Neural cell (in vitro differentiated cells): ENCODE measurements around the gene CDA. TPM values are rescaled to one million over a fixed set of nuclear protein-coding genes. Genes with fewer than 3 reads are reported as not detected.
A peak's percentile ranks its signal among the peaks of the same experiment; 100 is the strongest.

ENCODE experiments used
- H2AFZ ChIP-seq: fragments of 200-600, 300-800 bp; sonication (generic), shearing (Covaris generic); 2 replicates; pipeline ENCODE4 v1.6.0; 2014; ENCODE audit warnings: low read depth, mild to moderate bottlenecking, antibody characterized with exemption, low read length, moderate library complexity
- H3F3A ChIP-seq: fragments of 200-600 bp; shearing (Covaris generic); 2 replicates; pipeline ENCODE4 v1.6.1; 2016; ENCODE audit warnings: mild to moderate bottlenecking, moderate library complexity, mixed read lengths, antibody characterized with exemption, low read length; ENCODE audit not compliant: insufficient read depth, poor library complexity, severe bottlenecking
- H3K27ac ChIP-seq: fragments of 200-600, 300-800 bp; sonication (generic), shearing (Covaris generic); 2 replicates; pipeline ENCODE4 v1.5.1; 2014; ENCODE audit warnings: mild to moderate bottlenecking, low read length, moderate library complexity
- H3K27me3 ChIP-seq: fragments of 300-800, 200-600 bp; sonication (generic), shearing (Covaris generic); 2 replicates; pipeline ENCODE4 v1.6.0; 2014; ENCODE audit warnings: mild to moderate bottlenecking, low read depth, low read length, moderate library complexity; ENCODE audit not compliant: insufficient read depth
- H3K36me3 ChIP-seq: fragments of 300-800, 200-600 bp; sonication (generic), shearing (Covaris generic); 2 replicates; pipeline ENCODE4 v1.5.1; 2014; ENCODE audit warnings: mild to moderate bottlenecking, antibody characterized with exemption, low read length, moderate library complexity; ENCODE audit not compliant: insufficient read depth
- H3K4me2 ChIP-seq: fragments of 300-800, 200-600 bp; sonication (generic), shearing (Covaris generic); 2 replicates; pipeline ENCODE4 v1.6.0; 2014; ENCODE audit warnings: mild to moderate bottlenecking, low read length
- H3K4me3 ChIP-seq: fragments of 300-800, 200-600 bp; sonication (generic), shearing (Covaris generic); 2 replicates; pipeline ENCODE4 v1.5.1; 2014; ENCODE audit warnings: mild to moderate bottlenecking, low read length, moderate library complexity
- H3K79me2 ChIP-seq: fragments of 200-600 bp; shearing (Covaris generic); replicated peaks from 2 replicates; pipeline ENCODE4 v1.6.0; 2014; ENCODE audit warnings: mild to moderate bottlenecking, low read length, moderate library complexity; ENCODE audit not compliant: insufficient read depth
- H3K9ac ChIP-seq: fragments of 300-800, 200-600 bp; sonication (generic), shearing (Covaris generic); 2 replicates; pipeline ENCODE4 v1.6.1; 2016; ENCODE audit warnings: mild to moderate bottlenecking, low read length, mixed read lengths
- H3K9me2 ChIP-seq: fragments of 200-600 bp; shearing (Covaris generic); 2 replicates; pipeline ENCODE4 v1.6.1; 2016; ENCODE audit warnings: mild to moderate bottlenecking, low read length, mixed read lengths; ENCODE audit not compliant: insufficient read depth
- H3K9me3 ChIP-seq: fragments of 200-600, 300-800 bp; sonication (generic), shearing (Covaris generic); 2 replicates; pipeline ENCODE4 v1.6.1; 2016; ENCODE audit warnings: mild to moderate bottlenecking, mixed run types, low read length, moderate library complexity, mixed read lengths
- H4K20me1 ChIP-seq: fragments of 200-600 bp; shearing (Covaris generic); 2 replicates; pipeline ENCODE4 v1.6.1; 2016; ENCODE audit warnings: mild to moderate bottlenecking, mixed run types; ENCODE audit not compliant: insufficient read depth
- CTCF ChIP-seq: fragments of 450-650 bp; IDR thresholded peaks from 2 replicates; pipeline ENCODE4 v1.5.1; 2014; ENCODE audit warnings: antibody characterized with exemption, mild to moderate bottlenecking, moderate library complexity; ENCODE audit not compliant: poor library complexity, severe bottlenecking
- EP300 ChIP-seq: fragments of 450-650 bp; conservative IDR thresholded peaks from 2 replicates; pipeline ENCODE4 v1.6.1; 2014; ENCODE audit warnings: antibody characterized with exemption, mild to moderate bottlenecking, moderate library complexity; ENCODE audit not compliant: poor library complexity, severe bottlenecking
- EZH2 ChIP-seq: fragments of 200-600, 300-800 bp; shearing (Covaris generic), sonication (generic); IDR thresholded peaks from 2 replicates; pipeline ENCODE4 v1.6.1; 2014; ENCODE audit warnings: antibody characterized with exemption, low read length, borderline replicate concordance, mild to moderate bottlenecking; ENCODE audit not compliant: insufficient read depth, poor library complexity, severe bottlenecking
- MXI1 ChIP-seq: fragments of 450-650 bp; conservative IDR thresholded peaks from 2 replicates; pipeline ENCODE4 v1.6.1; 2014; ENCODE audit warnings: antibody characterized with exemption, mild to moderate bottlenecking; ENCODE audit not compliant: poor library complexity, severe bottlenecking
- POLR2AphosphoS5 ChIP-seq: IDR thresholded peaks from 2 replicates; pipeline ENCODE4 v1.6.1; 2012
- RAD21 ChIP-seq: fragments of 450-650 bp; conservative IDR thresholded peaks from 2 replicates; pipeline ENCODE4 v1.6.1; 2014; ENCODE audit warnings: antibody characterized with exemption, mild to moderate bottlenecking, moderate library complexity
- REST ChIP-seq: IDR thresholded peaks from 2 replicates; pipeline ENCODE4 v1.6.1; 2012; ENCODE audit warnings: borderline replicate concordance
- SMC3 ChIP-seq: fragments of 450-650 bp; conservative IDR thresholded peaks from 2 replicates; pipeline ENCODE4 v1.6.1; 2014; ENCODE audit warnings: antibody characterized with exemption, mild to moderate bottlenecking, moderate library complexity; ENCODE audit not compliant: poor library complexity
- TAF1 ChIP-seq: IDR thresholded peaks from 2 replicates; pipeline ENCODE4 v1.6.1; 2012; ENCODE audit warnings: low read depth
- polyA plus RNA-seq: library from polyadenylated mRNA; depleted of rRNA; stranded (reverse); fragments of >200 nt; gene quantifications from 2 replicates; pipeline ENCODE4 v1.2.3, GENCODE V29; 2014

Gene CDA
- polyA plus RNA-seq, 1 donor from 2014 or later: not detected

GRCh38 chr1:20633190-20634064 is 44.5 kb downstream of the CDA start, which contains the start of gene PINK1:
Gene PINK1, plus strand, starts transcription at chr1:20633458. Its CDS starts 91 bp downstream, at chr1:20633549.
- peak; percentile 99 for TF ChIP-seq CTCF
- peak; percentile 61 for TF ChIP-seq EP300
- TF ChIP-seq REST: peak; percentile 39
- no peak for TF ChIP-seq EZH2
- no peak for TF ChIP-seq TAF1
- peak; percentile 92 for TF ChIP-seq SMC3
- TF ChIP-seq RAD21: peak; percentile 82
- TF ChIP-seq POLR2AphosphoS5: peak; percentile 79
- peak; percentile 84 for TF ChIP-seq MXI1
- Histone ChIP-seq H3K27ac (peak within 1 kb of the TSS; percentile 83), H3K27me3 (no peaks in the 10 kb centered on the region), H3K4me3 (peak within 1 kb of the TSS; percentile 67), H3F3A (no peaks in the 10 kb centered on the region), H4K20me1 (no peaks in the 10 kb centered on the region), H3K9me3 (no peaks in the 10 kb centered on the region), H3K4me2 (peak within 1 kb of the TSS; percentile 94), H3K9ac (peak within 1 kb of the TSS; percentile 93), H3K36me3 (no peaks in the 10 kb centered on the region), H2AFZ (peak within 1 kb of the TSS; percentile 69), H3K9me2 (no peaks in the 10 kb centered on the region), H3K79me2 (no peaks in the 10 kb centered on the region)

GRCh38 chr1:20634065-20634593 is 45.2 kb downstream of the CDA start:
- Histone ChIP-seq H3K27me3 (no peaks in the 10 kb centered on the region), H2AFZ (peak overlapping the region; percentile 11), H3K9ac (peak overlapping the region; percentile 93), H3K9me3 (no peaks in the 10 kb centered on the region), H4K20me1 (no peaks in the 10 kb centered on the region), H3K4me3 (peak overlapping the region; percentile 67), H3K36me3 (no peaks in the 10 kb centered on the region), H3K4me2 (peak overlapping the region; percentile 94), H3K27ac (peak overlapping the region; percentile 83), H3K79me2 (no peaks in the 10 kb centered on the region), H3F3A (no peaks in the 10 kb centered on the region), H3K9me2 (no peaks in the 10 kb centered on the region)
- TF ChIP-seq SMC3: no peak
- peak; percentile 17 for TF ChIP-seq RAD21
